HG02938 (cell line): Measurements from ENCODE around the gene SCN4B.
"Not testable (repeated sequence)": the region's sequence is repeated elsewhere in the genome, so short reads cannot be mapped to it uniquely, and the experiment has no call there.

ENCODE experiments used
- ATAC-seq: cut with Tn5 transposase; IDR thresholded peaks from one replicate; pipeline ENCODE4 v1.9.1; 2021; ENCODE audit warnings: mild to moderate bottlenecking, moderate library complexity; ENCODE audit not compliant: unreplicated experiment

SCN4B gene, protein sequence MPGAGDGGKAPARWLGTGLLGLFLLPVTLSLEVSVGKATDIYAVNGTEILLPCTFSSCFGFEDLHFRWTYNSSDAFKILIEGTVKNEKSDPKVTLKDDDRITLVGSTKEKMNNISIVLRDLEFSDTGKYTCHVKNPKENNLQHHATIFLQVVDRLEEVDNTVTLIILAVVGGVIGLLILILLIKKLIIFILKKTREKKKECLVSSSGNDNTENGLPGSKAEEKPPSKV

DNA sequence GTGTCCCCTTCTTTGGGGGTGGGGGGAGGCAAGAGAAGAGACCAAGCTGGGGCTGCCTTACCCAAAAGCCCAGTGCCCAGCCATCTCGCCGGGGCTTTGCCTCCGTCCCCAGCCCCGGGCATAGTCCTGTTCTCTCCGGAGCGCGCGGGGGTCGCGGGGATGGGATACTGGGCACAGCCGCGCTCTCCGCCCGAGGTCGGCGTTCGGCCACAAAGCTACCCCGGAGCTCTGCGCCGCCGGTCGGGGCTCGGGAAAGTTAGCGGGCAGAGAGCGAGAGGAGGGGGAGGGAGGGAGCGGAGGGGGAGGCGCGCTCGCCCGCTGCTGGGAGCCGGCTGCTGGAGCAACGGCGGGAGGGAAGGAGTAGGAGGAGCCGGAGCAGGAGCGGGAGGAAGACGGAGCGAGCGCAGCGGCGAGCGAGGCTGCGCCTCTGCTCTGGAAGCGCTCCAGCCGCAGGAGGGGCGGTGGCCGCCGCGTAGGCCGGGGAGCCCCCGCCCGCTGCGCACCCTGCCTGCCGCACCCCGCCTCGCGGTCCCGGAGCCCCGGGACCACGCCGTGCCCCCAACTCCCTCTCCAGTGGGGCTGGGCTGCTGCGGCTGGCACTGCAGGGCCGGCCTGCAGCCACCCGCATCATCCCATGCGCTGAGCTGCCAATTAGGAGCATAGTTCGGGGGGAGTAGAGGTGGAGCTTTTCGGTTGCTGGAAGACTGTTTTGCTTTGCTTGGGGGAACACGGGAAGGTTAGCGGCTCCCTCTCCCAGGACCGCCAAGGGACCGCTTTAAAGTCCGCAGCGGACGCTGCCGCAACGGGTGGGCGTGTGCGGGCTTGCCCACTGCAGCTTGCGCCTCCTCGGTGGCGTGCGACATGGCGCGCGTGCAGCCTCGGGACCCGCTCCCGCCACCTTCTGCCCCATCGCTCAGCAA lies at the start of gene SCN4B:
Gene SCN4B, minus strand, starts transcription at position 272 of the 920 bp plus-strand sequence. Its CDS starts 150 bp downstream, at position 122.
- ATAC-seq, result no peak

GRCh38 chr11:118201966-118202365 lies 49.3 kb upstream of the SCN4B start:
- no peak for ATAC-seq

GRCh38 chr11:118200901-118201680 lies 48.5 kb upstream of the SCN4B start:
- no peak for ATAC-seq

- no peak for ATAC-seq
Measured at GRCh38 chr11:118200497-118200896, 47.9 kb upstream of the SCN4B start.

DNA sequence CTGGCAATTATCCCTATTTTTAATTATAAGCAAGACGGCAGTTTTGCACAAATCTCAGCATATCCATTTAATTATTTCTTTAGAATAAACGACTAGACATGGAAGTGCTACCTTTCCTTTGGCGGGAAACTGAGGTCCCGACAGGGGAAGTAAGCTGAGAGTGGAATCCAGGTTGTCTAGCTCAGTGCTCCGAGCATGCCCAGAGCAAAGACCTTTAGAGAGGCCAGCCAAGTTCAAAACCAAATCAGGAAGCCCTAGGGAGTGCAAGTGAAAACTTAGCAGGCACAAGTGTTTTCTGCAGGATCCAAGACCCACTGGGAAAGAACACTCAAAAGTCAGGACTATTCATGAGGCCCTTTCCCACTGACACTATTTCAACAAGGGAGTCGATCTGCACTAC lies 46.5 kb upstream of the SCN4B start:
- no peak for ATAC-seq

DNA sequence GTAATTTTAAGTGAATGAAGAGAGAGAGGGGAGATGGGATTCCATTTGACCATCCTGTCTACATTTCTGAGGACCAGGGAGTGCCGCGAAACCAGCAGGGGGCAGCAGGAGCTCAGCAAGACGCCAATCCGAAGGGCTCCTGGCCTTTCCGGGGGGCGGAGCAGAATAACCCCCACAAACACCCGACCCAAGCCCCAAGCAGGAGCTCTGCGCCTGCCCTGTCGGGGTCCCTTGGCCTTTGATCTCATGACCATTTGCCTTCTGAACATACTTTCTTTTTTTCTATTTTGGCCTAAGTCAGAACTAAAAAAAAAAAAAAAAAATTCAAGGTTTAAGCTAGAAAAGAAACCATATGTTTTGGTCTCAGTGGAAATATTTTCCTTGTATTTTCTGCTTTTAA lies 45.7 kb upstream of the SCN4B start:
- no peak for ATAC-seq

DNA sequence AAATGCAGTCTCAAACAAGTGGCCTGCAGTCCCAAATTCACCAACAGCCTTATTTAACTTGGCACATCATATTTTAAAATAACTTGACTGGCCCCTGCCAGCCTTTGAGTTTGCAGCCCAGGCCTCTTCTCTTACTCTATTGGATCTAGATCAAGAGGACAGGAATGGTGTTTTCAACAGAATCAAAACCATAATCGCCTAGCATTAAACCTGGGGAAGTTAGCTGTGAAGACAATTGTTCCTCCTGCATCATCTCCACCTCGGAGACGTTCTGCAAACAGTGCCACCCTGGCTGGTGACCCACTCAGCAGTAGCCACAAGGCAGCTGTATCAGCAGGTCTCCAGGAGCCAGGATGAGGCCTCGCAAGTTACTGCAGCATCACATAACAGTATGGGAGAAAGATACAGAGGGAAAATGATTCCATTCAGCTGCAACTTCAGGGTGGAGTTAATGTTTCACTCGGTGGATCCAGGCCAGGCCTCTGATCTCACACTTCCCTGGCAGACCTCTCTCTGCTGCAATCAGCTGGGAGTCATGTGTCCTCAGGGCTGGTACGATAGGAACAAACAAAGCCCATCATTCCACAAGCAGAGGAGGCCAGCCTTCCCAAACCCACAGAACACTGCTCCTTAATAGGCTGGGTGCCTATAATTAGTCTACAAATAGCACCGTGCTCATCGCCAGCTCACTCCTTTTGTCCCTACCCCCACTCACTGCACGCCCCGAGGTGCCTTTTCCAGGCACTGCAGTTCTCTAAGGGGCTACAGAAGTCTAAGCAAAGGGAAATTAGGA lies 42.4 kb upstream of the SCN4B start:
- ATAC-seq, result no peak

GRCh38 chr11:118193910-118194566 lies 41.4 kb upstream of the SCN4B start:
- ATAC-seq, result no peak

- ATAC-seq, result not testable (repeated sequence)
Measured at GRCh38 chr11:118192817-118193216, 40.2 kb upstream of the SCN4B start.

GRCh38 chr11:118190942-118191506 lies 38.4 kb upstream of the SCN4B start:
- ATAC-seq, result not testable (repeated sequence)

DNA sequence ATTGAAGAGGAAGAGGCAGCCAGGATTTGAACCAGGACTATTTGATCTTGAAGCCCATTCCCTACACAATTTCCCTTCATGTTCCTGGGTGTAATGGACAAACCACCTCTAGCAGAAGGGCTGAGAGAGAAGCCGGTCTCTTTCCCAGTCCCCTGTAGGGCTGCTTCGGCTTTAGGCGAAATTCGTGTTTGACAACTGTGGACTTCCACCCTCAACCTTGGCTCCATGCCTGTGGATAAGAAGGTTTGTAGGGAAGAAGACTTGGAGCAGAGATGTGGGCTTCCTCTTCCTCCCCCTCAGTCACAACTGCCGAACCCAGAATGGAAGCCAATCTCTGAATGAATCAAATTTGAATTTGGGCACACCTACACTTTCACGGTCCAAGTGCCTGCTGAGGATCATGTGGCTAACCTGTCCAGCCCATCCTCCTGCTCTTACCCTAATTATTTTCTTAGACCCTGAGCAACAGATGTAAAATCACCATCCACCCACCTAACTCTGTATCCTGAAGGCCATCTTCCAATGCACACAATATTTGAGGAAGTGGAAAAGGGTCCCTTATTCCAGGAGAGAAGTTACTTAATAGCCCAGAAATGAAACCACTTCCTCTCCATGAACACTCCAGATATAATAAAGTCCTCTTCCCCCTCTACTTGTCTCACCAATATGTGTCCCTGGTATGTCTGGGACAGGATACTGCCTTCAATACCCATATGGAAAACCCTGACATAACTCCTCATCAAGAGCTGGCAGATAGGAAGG lies 33.9 kb upstream of the SCN4B start:
- no peak for ATAC-seq

GRCh38 chr11:118184784-118185579 lies 32.4 kb upstream of the SCN4B start:
- no peak for ATAC-seq

DNA sequence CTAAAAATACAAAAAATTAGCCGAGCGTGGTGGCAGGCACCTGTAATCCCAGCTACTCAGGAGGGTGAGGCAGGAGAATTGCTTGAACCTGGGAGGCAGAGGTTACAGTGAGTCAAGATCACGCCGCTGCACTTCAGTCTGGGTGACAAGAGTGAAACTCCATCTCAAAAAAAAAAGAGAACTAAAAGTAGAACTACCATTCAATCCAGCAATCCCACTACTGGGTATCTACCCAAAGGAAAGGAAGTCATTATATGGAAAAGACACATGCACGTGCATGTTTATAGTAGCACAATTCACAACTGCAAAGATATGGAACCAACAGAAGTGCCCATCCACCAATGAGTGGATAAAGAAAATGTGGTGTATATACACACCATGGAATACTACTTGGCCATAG lies 31.1 kb upstream of the SCN4B start:
- ATAC-seq, result not testable (repeated sequence)

- ATAC-seq, result no peak
Measured at GRCh38 chr11:118180300-118180703, 27.7 kb upstream of the SCN4B start.

DNA sequence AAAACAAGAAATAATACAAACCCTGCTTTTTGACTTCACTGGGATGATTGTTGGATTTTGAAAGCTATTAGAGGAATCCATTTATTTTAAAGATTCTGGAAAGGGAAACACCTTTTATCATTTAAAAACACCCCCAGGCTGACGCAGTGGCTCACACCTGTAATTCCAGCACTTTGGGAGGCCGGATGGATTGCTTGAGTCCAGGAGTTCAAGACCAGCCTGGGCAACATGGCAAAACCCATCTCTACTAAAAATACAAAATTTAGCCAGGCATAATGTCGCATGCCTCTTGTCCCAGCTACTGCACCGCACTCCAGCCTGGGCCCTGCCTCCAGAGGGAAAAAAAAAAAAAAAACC lies 24.1 kb upstream of the SCN4B start:
- no peak for ATAC-seq

DNA sequence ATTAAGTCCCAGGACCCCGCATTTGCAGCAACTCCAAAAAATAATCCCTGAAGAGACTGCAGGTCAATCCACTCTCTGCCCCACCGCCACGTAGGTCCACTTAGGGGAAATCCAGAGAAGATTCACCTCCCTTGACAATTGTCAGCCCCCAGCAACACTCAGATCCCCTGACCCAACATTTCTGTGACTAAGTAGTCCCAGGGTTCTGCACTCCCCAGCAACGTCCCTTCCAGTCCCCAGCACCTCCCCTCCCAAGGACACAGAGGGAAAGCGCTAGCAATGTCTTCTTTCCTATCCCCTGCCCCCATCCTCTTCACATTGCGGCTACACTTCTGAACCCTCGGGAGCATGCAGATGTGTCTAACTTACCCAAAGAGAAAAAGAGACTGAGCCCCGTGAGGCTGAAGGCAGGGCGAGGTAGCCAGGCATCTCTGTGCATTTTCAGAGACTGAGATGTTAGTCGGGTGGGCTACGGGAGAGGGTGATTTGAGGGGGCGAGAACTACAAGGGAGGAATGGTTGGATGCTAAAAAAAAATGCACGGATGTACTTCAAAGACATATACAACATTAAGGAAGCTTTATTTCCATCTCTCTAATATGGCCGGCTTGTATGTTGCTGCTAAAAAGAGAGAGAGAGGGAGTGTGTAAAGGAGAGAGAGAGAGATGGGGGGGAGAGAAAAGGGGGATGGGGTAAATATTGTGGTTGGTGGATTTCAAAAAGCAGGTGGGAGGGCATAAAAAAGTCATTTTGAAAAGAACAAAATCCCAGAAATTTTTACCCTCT lies 23.6 kb upstream of the SCN4B start, which contains the start of gene SCN2B:
Gene SCN2B, minus strand, starts transcription at position 647 of the 785 bp plus-strand sequence. Its CDS starts 208 bp downstream, at position 439.
- no peak for ATAC-seq
